ENCODE measurements around the gene VAT1L. TPM values are rescaled to one million over a fixed set of nuclear protein-coding genes. Genes with fewer than 3 reads are reported as not detected.
A peak's percentile ranks its signal among the peaks of the same experiment; 100 is the strongest.

VAT1L gene
- total and polyA plus RNA-seq, 4 donors, result 0.17 to 0.98 (median 0.26) TPM

- TF ChIP-seq, protein P1, sequence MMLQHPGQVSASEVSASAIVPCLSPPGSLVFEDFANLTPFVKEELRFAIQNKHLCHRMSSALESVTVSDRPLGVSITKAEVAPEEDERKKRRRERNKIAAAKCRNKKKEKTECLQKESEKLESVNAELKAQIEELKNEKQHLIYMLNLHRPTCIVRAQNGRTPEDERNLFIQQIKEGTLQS (IDR thresholded peaks at IDR 0.05), result no peak
- no peak for TF ChIP-seq FOXA1 (IDR thresholded peaks at IDR 0.05)
Observed at GRCh38 chr16:77780378-77780837, 8.0 kb upstream of the VAT1L start (continued).

- no peak overlapping the region for H3K4me3 ChIP-seq (ENCODE audit: low read depth in 1 of 3, low read length in 3 of 3)
- no peaks in the 10 kb centered on the region for H3K36me3 ChIP-seq (ENCODE audit: control insufficient read depth in 4 of 4, insufficient read depth in 3 of 4, low read depth in 1 of 4, low read length in 3 of 4)
- no peak for TF ChIP-seq YY1 (IDR thresholded peaks at IDR 0.05)
- no peak for TF ChIP-seq FOXA1 (IDR thresholded peaks at IDR 0.05)
- TF ChIP-seq EGR1 (IDR thresholded peaks at IDR 0.05; ENCODE audit: low read depth in 2 of 2), result no peak
- TF ChIP-seq RAD21 (IDR thresholded peaks at IDR 0.05), result no peak
- TF ChIP-seq REST (IDR thresholded peaks at IDR 0.05), result no peak
- TF ChIP-seq FOXA2 (IDR thresholded peaks at IDR 0.05), result no peak
- TF ChIP-seq, protein P2, sequence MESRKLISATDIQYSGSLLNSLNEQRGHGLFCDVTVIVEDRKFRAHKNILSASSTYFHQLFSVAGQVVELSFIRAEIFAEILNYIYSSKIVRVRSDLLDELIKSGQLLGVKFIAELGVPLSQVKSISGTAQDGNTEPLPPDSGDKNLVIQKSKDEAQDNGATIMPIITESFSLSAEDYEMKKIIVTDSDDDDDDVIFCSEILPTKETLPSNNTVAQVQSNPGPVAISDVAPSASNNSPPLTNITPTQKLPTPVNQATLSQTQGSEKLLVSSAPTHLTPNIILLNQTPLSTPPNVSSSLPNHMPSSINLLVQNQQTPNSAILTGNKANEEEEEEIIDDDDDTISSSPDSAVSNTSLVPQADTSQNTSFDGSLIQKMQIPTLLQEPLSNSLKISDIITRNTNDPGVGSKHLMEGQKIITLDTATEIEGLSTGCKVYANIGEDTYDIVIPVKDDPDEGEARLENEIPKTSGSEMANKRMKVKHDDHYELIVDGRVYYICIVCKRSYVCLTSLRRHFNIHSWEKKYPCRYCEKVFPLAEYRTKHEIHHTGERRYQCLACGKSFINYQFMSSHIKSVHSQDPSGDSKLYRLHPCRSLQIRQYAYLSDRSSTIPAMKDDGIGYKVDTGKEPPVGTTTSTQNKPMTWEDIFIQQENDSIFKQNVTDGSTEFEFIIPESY (IDR thresholded peaks at IDR 0.05), result no peak
- no peak for TF ChIP-seq JUND (IDR thresholded peaks at IDR 0.05)
- no peak for TF ChIP-seq HNF4A (conservative IDR thresholded peaks at IDR 0.05)
- no peak for TF ChIP-seq HNF4G (IDR thresholded peaks at IDR 0.05)
- TF ChIP-seq NR2F2 (IDR thresholded peaks at IDR 0.05), result no peak
- no peaks in the 10 kb centered on the region for H3K27me3 ChIP-seq (ENCODE audit: control insufficient read depth in 4 of 4, insufficient read depth in 4 of 4, low read length in 3 of 4)
- no peaks in the 10 kb centered on the region for H3K9me3 ChIP-seq (ENCODE audit: control insufficient read depth in 4 of 4, low read length in 3 of 4)
- no peak for DNase-seq (ENCODE audit: low spot score)
- H3K27ac ChIP-seq (ENCODE audit: low read depth in 1 of 2, low read length in 2 of 2), result no peak overlapping the region
- H3K9ac ChIP-seq (ENCODE audit: low read depth in 1 of 2, low read length in 2 of 2), result no peak overlapping the region
- peaks cover 2 to 19% (median 8%) of the 10 kb centered on the region in 4 donors for H3K4me1 ChIP-seq (ENCODE audit: control insufficient read depth in 4 of 4, insufficient read depth in 4 of 4, low read length in 3 of 4)
Observed at GRCh38 chr16:77781091-77781490, 7.3 kb upstream of the VAT1L start.

DNA sequence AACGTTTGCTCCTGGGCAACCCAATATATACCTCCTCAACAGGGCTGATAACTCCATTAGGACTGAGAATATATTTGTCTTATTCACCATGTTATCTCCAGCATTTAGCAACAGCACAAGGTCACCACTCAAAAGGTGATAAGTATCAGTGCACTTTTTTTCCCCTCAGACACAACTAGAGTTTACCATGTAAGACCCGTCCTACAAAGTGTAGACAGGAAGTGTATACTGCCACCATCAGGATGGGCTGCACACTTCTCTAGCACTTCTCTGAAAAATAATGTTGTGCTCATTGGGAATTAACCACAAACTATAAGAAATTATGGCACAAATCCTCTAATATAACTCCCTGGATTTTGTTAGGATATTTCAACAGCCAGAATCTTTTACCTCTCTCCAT is 5.7 kb upstream of the VAT1L start:
- Histone ChIP-seq H3K27me3 (ENCODE audit: control insufficient read depth in 4 of 4, insufficient read depth in 4 of 4, low read length in 3 of 4) (no peaks in the 10 kb centered on the region), H3K4me1 (ENCODE audit: control insufficient read depth in 4 of 4, insufficient read depth in 4 of 4, low read length in 3 of 4) (peaks cover 0 to 7% (median 4%) of the 10 kb centered on the region in 4 donors), H3K36me3 (ENCODE audit: control insufficient read depth in 4 of 4, insufficient read depth in 3 of 4, low read depth in 1 of 4, low read length in 3 of 4) (no peaks in the 10 kb centered on the region), H3K27ac (ENCODE audit: low read depth in 1 of 2, low read length in 2 of 2) (no peak overlapping the region), H3K9me3 (ENCODE audit: control insufficient read depth in 4 of 4, low read length in 3 of 4) (no peaks in the 10 kb centered on the region), H3K9ac (ENCODE audit: low read depth in 1 of 2, low read length in 2 of 2) (no peak overlapping the region), H3K4me3 (ENCODE audit: low read depth in 1 of 3, low read length in 3 of 3) (no peak overlapping the region)
- no peak for DNase-seq (ENCODE audit: low spot score)
- WGBS, result 28% methylated on average over 2 of the region's 2 CpGs
- TF ChIP-seq HNF4G (IDR thresholded peaks at IDR 0.05) (no peak), YY1 (IDR thresholded peaks at IDR 0.05) (no peak), RAD21 (IDR thresholded peaks at IDR 0.05) (peak; percentile 92 to 95), FOXA2 (IDR thresholded peaks at IDR 0.05) (no peak), FOXA1 (IDR thresholded peaks at IDR 0.05) (no peak), REST (IDR thresholded peaks at IDR 0.05) (no peak), JUND (IDR thresholded peaks at IDR 0.05) (no peak), HNF4A (conservative IDR thresholded peaks at IDR 0.05) (no peak), EGR1 (IDR thresholded peaks at IDR 0.05; ENCODE audit: low read depth in 2 of 2) (no peak), TAF1 (conservative IDR thresholded peaks at IDR 0.05) (no peak), GABPA (IDR thresholded peaks at IDR 0.05 in 1 of 2, conservative IDR thresholded peaks at IDR 0.05 in 1 of 2) (no peak), CTCF (IDR thresholded peaks at IDR 0.05; ENCODE audit: low read depth, low read length, missing input control) (peak; percentile 74)
- TF ChIP-seq, protein P3, sequence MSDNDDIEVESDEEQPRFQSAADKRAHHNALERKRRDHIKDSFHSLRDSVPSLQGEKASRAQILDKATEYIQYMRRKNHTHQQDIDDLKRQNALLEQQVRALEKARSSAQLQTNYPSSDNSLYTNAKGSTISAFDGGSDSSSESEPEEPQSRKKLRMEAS (IDR thresholded peaks at IDR 0.05), result no peak
- TF ChIP-seq, protein P2 (IDR thresholded peaks at IDR 0.05), result no peak
